Measurements from ENCODE around the gene HESX1. TPM values are rescaled to one million over a fixed set of nuclear protein-coding genes. Genes with fewer than 3 reads are reported as not detected.
A peak's percentile ranks its signal among the peaks of the same experiment; 100 is the strongest.

Gene HESX1
- total and polyA plus RNA-seq, 2 of the 8 experiments (the other 6 are each of a cell fraction or from before 2014, with no cell fraction given), result 7.1 to 12.0 TPM

- H3K23ac ChIP-seq (ENCODE audit: insufficient read length), result no peak overlapping the region
- peaks cover 0 to 5% (median 0%) of the 10 kb centered on the region in 4 experiments; a peak in 2 of 7 replicates for H3K27me3 ChIP-seq (replicated peaks in 1 of 4; ENCODE audit: control insufficient read depth in 3 of 4, extremely low read depth in 1 of 4, insufficient read depth in 3 of 4, low read length in 3 of 4)
- CTCF ChIA-PET (ENCODE audit: partially characterized antibody), result interaction anchor here (1.3 to 2.1 kb wide), 3 partner anchors 48 to 107 kb away, joined by 3 to 9 read pairs (median 5); no protein-coding TSS in a partner anchor
- 0 out of 2 replicates have a peak overlapping the region, but pooled peaks have one; percentile 13 for H2AFZ ChIP-seq (ENCODE audit: low read length)
- H3K36me3 ChIP-seq (ENCODE audit: control insufficient read depth in 2 of 4, insufficient read depth in 4 of 4, low read length in 3 of 4), result no peaks in the 10 kb centered on the region
- H4K20me1 ChIP-seq (replicated peaks in 1 of 2; ENCODE audit: control insufficient read depth in 1 of 2, insufficient read depth in 2 of 2, low read length in 2 of 2), result no peaks in the 10 kb centered on the region
- no peaks in the 10 kb centered on the region for H3K79me2 ChIP-seq (ENCODE audit: control insufficient read depth in 1 of 2, insufficient read depth in 2 of 2, low read length in 2 of 2)
- no peak overlapping the region for H2BK12ac ChIP-seq (ENCODE audit: low read depth, low read length)
- H3K79me1 ChIP-seq (ENCODE audit: low read depth, low read length), result no peaks in the 10 kb centered on the region
- no peak overlapping the region for H3K4ac ChIP-seq (replicated peaks; ENCODE audit: insufficient read length, low read depth, low read length)
- no peak overlapping the region for H4K91ac ChIP-seq (replicated peaks; ENCODE audit: insufficient read length, low read length)
- DNase-seq (ENCODE audit: low read depth in 1 of 2, low spot score in 2 of 2), result no peak
- H3K14ac ChIP-seq (ENCODE audit: insufficient read length), result no peak overlapping the region
- no peak overlapping the region for H2BK20ac ChIP-seq (ENCODE audit: low read length)
- H3K56ac ChIP-seq (replicated peaks; ENCODE audit: insufficient read length, low read depth, low read length), result no peak overlapping the region
- H4K8ac ChIP-seq (ENCODE audit: extremely low read depth, insufficient read depth, low read length), result no peak overlapping the region
- FAIRE-seq, result no peak
- H4K5ac ChIP-seq (ENCODE audit: insufficient read length, low read depth, low read length), result no peak overlapping the region
- H3K27ac ChIP-seq (ENCODE audit: low read depth, low read length), result no peak overlapping the region
- no peak overlapping the region for H3K9ac ChIP-seq (replicated peaks in 1 of 4; ENCODE audit: extremely low read depth in 1 of 4, low read depth in 3 of 4, low read length in 3 of 4)
- POLR2A ChIA-PET (ENCODE audit: partially characterized antibody), result no interaction called here
- no peak overlapping the region for H2BK120ac ChIP-seq (replicated peaks; ENCODE audit: low read depth, low read length)
- no peak overlapping the region for H3K18ac ChIP-seq (ENCODE audit: extremely low read depth, low read length)
- H3K4me2 ChIP-seq (ENCODE audit: insufficient read depth in 1 of 2, low read depth in 2 of 2, low read length in 2 of 2), result no peak overlapping the region
- no peak overlapping the region for H2BK5ac ChIP-seq (ENCODE audit: low read depth, low read length)
- H3K4me1 ChIP-seq (replicated peaks in 1 of 4; ENCODE audit: control insufficient read depth in 3 of 4, insufficient read depth in 4 of 4, low read length in 3 of 4), result peaks cover 0 to 3% (median 3%) of the 10 kb centered on the region in 4 experiments; a peak in 5 of 7 replicates
- no peak overlapping the region for H2BK15ac ChIP-seq (ENCODE audit: low read length)
- peaks cover 4% of the 10 kb centered on the region for H3K23me2 ChIP-seq (ENCODE audit: low read depth, low read length)
- H2AK5ac ChIP-seq (ENCODE audit: low read depth, low read length), result no peak overlapping the region
- no peak overlapping the region for H3K4me3 ChIP-seq (ENCODE audit: extremely low read depth in 1 of 4, insufficient read depth in 2 of 4, low read depth in 3 of 4, low read length in 4 of 4)
- WGBS, 2 experiments (ENCODE audit: extremely low coverage in 1 of 2, insufficient coverage in 1 of 2, insufficient read length in 1 of 2, insufficient replicate concordance in 2 of 2, low coverage in 1 of 2, low lambda C conversion rate in 2 of 2, missing lambda C conversion rate in 1 of 2), result 78% methylated on average over 2 of the region's 2 CpGs; no CpG with 5 or more reads in 1 of the 2 experiments
- H3K9me3 ChIP-seq (ENCODE audit: insufficient read depth in 2 of 2, low read depth in 1 of 2, low read length in 1 of 2), result no peaks in the 10 kb centered on the region
- TF ChIP-seq CTCF (IDR thresholded peaks at IDR 0.05; ENCODE audit: control extremely low read depth in 1 of 3, insufficient read depth in 1 of 3, low read depth in 1 of 3, low read length in 3 of 3), result no peak
- no peak for TF ChIP-seq NRF1 (IDR thresholded peaks at IDR 0.05; ENCODE audit: low read depth, low read length)
- no peak for TF ChIP-seq BCL11A (IDR thresholded peaks at IDR 0.05; ENCODE audit: low read depth in 2 of 2, low read length in 2 of 2)
Measured at GRCh38 chr3:57173687-57174086, 26.1 kb downstream of the HESX1 start.

All from H1 (cell line).